Measurements from ENCODE around the gene PUS10.

DNA sequence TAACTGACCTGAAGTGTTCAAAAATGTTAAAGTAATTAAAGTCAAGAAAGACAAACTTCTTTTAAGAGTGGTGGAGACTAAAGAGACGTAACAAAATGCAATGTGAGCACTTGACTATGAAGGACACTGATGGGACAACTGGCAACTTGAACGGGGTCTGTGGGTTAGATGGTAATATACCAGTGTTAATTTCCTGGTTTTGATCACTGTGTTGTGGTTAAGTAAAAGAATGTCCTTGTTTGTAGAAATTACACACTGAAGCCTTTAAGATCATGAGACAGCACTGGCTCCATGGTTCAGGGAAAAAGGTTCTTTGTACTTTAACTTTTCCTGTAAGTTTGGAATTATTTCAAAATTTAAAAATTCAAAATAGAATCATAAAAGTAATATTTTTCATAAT, 78.4 kb downstream of the PUS10 start:
- no peak for TF ChIP-seq CTCF (IDR thresholded peaks at IDR 0.05; ENCODE audit: borderline replicate concordance, extremely low read depth, low read length, poor library complexity, severe bottlenecking)
- TF ChIP-seq EZH2 (IDR thresholded peaks at IDR 0.05; ENCODE audit: borderline replicate concordance, low read depth, low read length, severe bottlenecking): no peak

Data from DND-41 (cell line).